Upper lobe of right lung (tissue), 1 donor: Measurements from ENCODE around the gene QSOX1. TPM values are rescaled to one million over a fixed set of nuclear protein-coding genes. Genes with fewer than 3 reads are reported as not detected.

ENCODE experiments used
- ATAC-seq: fragments of 200-7000 bp; cut with Tn5 transposase; one replicate; pipeline ENCODE4 v1.9.1; 2020; ENCODE audit warnings: mild to moderate bottlenecking, moderate library complexity
- DNase-seq: peaks from one replicate; pipeline ENCODE4 v3.0.0-alpha.2; 2020
- H3K27ac ChIP-seq: fragments of 200-600 bp; one replicate; pipeline ENCODE4 v1.8.0; 2022
- H3K27me3 ChIP-seq: fragments of 200-600 bp; one replicate; pipeline ENCODE4 v1.8.0; 2022; ENCODE audit warnings: mild to moderate bottlenecking
- H3K36me3 ChIP-seq: fragments of 200-600 bp; one replicate; pipeline ENCODE4 v1.8.0; 2022
- H3K4me1 ChIP-seq: fragments of 200-600 bp; one replicate; pipeline ENCODE4 v1.8.0; 2022
- H3K4me3 ChIP-seq: fragments of 200-600 bp; one replicate; pipeline ENCODE4 v1.8.0; 2022; ENCODE audit warnings: mild to moderate bottlenecking
- H3K9me3 ChIP-seq: fragments of 200-600 bp; one replicate; pipeline ENCODE4 v1.8.0; 2022
- CTCF ChIP-seq: fragments of 200-600 bp; IDR thresholded peaks from one replicate; pipeline ENCODE4 v1.8.0; 2022; ENCODE audit warnings: antibody characterized with exemption
- intact Hi-C: fragments of 100-400 bp; cut with DNase I; formaldehyde crosslinking; loops from one replicate; pipeline ENCODE4 v1.11.0; 2022
- total RNA-seq: library from RNA; stranded (reverse); fragmentation: NEBNext Ultra II Directional; extraction: Animal tissue kit (Norgen Biotek cat#: 25700); gene quantifications from one replicate; pipeline ENCODE4 v1.2.1, GENCODE V29; 2021
- donor health status: DM: no; HTN: yes; CAD: no; lungs with severe emphysema.

The QSOX1 gene
- total RNA-seq, 1 donor from 2014 or later, result 275 TPM

- ATAC-seq (no peak), DNase-seq (peak; percentile 23)
- Histone ChIP-seq H3K4me1 (no peaks in the 10 kb centered on the region), H3K9me3 (no peaks in the 10 kb centered on the region), H3K27me3 (no peaks in the 10 kb centered on the region), H3K4me3 (no peak overlapping the region), H3K27ac (no peak overlapping the region), H3K36me3 (peaks cover 87% of the 10 kb centered on the region)
- intact Hi-C loops, result no loop called here
- TF ChIP-seq CTCF, result no peak
Observed at GRCh38 chr1:180184041-180184440, 29.4 kb downstream of the QSOX1 start.

GRCh38 chr1:180185281-180185680 lies 30.6 kb downstream of the QSOX1 start:
- peak; percentile 52 for DNase-seq
- TF ChIP-seq CTCF, result no peak
- H3K36me3 ChIP-seq, result peaks cover 100% of the 10 kb centered on the region
- H3K27me3 ChIP-seq, result no peaks in the 10 kb centered on the region
- no peak for ATAC-seq
- H3K27ac ChIP-seq, result no peak overlapping the region
- intact Hi-C loops, result no loop called here
- no peaks in the 10 kb centered on the region for H3K4me1 ChIP-seq
- H3K9me3 ChIP-seq, result no peaks in the 10 kb centered on the region
- H3K4me3 ChIP-seq, result no peak overlapping the region

GRCh38 chr1:180185971-180186645 lies 31.4 kb downstream of the QSOX1 start:
- DNase-seq, result no peak
- Histone ChIP-seq H3K27ac (no peak overlapping the region), H3K4me1 (no peaks in the 10 kb centered on the region), H3K36me3 (peaks cover 100% of the 10 kb centered on the region), H3K4me3 (no peak overlapping the region), H3K9me3 (no peaks in the 10 kb centered on the region), H3K27me3 (no peaks in the 10 kb centered on the region)
- TF ChIP-seq CTCF, result no peak
- ATAC-seq, result no peak
- intact Hi-C loops, result no loop called here

GRCh38 chr1:180186831-180187230 lies 32.2 kb downstream of the QSOX1 start:
- intact Hi-C loops, result no loop called here
- ATAC-seq, result no peak

DNA sequence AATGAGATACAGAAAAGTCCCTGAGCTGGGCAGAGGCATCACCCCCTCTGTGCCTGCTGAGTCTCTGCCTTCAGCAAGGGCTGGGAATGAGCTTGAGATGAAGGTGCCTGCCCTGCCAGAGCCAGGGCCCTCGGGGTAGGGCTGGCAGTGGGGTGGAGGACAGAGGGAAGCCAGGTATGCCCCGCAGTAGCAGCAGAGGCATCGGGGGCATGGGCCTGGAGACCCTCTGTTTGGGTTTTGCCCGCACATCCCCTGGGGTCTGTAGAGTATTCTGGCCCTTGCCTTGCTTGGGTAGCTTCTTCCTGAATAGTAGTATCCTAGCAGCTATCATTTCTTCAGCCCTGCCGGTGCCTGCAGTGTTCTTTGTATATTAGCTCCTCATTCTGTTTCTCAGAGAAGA lies 33.0 kb downstream of the QSOX1 start:
- no peak overlapping the region for H3K4me3 ChIP-seq
- no peaks in the 10 kb centered on the region for H3K9me3 ChIP-seq
- H3K27ac ChIP-seq, result no peak overlapping the region
- H3K27me3 ChIP-seq, result no peaks in the 10 kb centered on the region
- no peak for ATAC-seq
- no peaks in the 10 kb centered on the region for H3K4me1 ChIP-seq
- peaks cover 100% of the 10 kb centered on the region for H3K36me3 ChIP-seq
- TF ChIP-seq CTCF, result no peak
- intact Hi-C loops, result no loop called here
- no peak for DNase-seq

More at GRCh38 chr1:180186831-180187230, 32.2 kb downstream of the QSOX1 start:
- Histone ChIP-seq H3K36me3 (peaks cover 100% of the 10 kb centered on the region), H3K27ac (no peak overlapping the region), H3K9me3 (no peaks in the 10 kb centered on the region), H3K4me1 (no peaks in the 10 kb centered on the region), H3K27me3 (no peaks in the 10 kb centered on the region), H3K4me3 (no peak overlapping the region)
- DNase-seq, result no peak
- TF ChIP-seq CTCF, result no peak

- Histone ChIP-seq H3K27ac (no peak overlapping the region), H3K27me3 (no peaks in the 10 kb centered on the region), H3K4me3 (no peak overlapping the region), H3K36me3 (peaks cover 99% of the 10 kb centered on the region), H3K9me3 (no peaks in the 10 kb centered on the region), H3K4me1 (no peaks in the 10 kb centered on the region)
- TF ChIP-seq CTCF, result peak; percentile 44
- DNase-seq, result no peak
- ATAC-seq, result peak; percentile 50
- intact Hi-C loops, result no loop called here
Observed at GRCh38 chr1:180188091-180188506, 33.4 kb downstream of the QSOX1 start.
